ENCODE results near the gene CD8B. TPM values are rescaled to one million over a fixed set of nuclear protein-coding genes. Genes with fewer than 3 reads are reported as not detected.
"Not testable (repeated sequence)": the region's sequence is repeated elsewhere in the genome, so short reads cannot be mapped to it uniquely, and the experiment has no call there.

CD8B gene
- polyA plus RNA-seq, 1 donor, result 0.28 TPM

DNA sequence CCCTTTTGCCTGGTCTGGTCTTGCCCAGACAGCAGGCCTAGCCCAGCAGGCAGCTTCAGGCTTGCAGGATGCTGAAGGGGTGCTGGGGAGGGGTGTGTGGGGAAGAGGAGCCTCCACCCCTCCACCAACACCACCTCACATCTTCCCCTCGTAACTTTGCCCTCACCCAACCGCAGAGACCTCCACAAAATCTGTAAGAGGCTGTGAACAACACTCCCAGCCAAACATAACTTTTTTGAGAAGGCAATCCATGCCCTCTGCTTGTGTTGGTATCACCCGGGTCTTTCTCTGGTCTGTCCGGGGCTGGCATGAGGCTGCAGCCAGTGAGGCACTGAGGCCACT, 26.2 kb downstream of the CD8B start:
- not testable (repeated sequence) for DNase-seq

DNA sequence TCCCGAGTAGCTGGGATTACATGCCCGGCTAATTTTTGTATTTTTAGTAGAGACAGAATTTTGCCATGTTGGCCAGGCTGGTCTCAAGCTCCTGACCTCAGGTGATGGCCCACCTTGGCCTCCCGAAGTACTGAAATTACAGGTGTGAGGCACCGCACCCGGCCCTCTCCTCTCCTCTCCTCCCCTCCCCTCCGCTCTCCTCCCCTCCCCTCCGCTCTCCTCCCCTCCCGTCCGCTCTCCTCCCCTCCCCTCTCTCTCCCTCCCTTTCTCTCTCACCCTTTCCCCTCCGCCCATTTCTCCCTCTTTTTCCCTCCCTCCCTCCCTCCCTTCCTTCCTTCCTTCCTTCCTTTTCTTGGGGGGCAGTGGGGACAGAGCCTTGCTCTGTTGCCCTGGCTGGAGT, 28.4 kb downstream of the CD8B start:
- no peak for DNase-seq

DNA sequence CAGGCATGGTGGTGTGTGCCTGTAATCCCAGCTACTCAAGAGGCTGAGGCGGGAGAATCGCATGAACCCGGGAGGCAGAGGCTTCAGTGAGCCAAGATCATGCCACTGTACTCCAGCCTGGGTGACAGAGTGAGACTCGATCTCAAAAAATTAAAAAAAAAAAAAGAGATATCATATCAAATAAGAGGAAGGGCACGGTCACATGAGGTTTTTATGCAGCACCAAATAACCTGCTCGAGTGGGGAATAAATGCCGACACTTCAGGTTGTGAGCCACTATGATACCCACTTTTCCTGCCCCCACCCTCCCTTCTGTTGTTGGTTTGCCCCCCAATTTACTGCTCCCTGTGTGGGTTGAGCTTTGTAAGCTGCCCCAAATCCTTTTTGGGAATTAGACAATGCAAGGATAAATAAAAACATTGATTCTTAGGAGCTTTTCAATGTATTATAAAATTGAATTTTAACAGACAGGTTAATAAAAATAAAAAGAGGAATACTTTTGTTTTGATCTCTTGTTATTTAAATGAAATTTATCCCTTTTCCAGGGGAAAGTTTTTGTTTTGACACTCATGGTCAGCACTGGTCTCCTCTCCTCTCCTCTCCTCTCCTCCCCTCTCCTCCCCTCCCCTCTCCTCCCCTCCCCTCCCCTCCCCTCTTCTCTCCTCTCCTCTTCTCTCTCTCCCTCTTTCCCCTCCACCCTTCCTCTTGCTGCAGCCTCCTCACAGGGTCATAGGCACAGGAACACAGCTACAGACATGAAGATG, 29.2 kb downstream of the CD8B start:
- DNase-seq, result no peak

DNA sequence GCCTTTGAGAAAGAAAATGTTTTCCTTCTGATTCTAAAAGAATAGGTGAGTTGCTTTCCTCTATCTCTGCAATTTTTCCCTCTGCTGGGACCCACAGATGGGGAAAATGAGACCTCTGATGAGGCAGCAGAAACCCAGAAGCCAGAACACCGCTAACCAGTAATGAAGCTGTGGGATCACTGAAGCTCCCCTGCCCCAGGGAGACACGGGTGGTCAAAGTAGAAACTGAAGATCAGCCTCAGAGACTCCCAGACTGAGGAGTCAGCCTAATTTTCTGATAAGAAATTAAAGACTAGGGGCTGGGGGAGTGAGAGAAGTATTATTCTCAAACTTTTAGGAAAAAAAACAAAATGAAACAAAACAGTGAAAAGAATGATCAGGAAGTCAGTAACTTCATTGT, 30.1 kb downstream of the CD8B start:
- no peak for DNase-seq

DNA sequence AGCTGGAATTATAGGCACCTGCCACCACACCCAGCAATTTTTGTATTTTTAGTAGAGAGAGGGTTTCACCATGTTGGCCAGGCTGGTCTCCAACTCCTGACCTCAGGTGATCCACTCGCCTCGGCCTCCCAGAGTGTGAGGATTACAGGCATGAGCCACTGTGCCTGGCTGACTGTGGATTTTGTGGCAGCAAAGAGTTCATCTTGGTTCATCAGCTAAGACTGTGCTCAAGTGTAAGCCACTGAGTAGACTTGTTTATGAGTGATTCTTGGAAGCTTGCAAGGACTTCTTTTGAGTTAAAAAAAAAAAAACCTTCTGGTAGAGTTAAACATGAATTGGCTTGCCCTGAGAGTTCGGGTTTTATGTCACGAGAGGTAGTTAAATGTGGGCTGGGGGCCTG, 34.7 kb downstream of the CD8B start:
- no peak for DNase-seq

- DNase-seq, result no peak
These were observed 35.8 kb downstream of the CD8B start for GRCh38 chr2:86825693-86826381.

- DNase-seq, result no peak
These were observed 36.5 kb downstream of the CD8B start for GRCh38 chr2:86825036-86825692.

DNA sequence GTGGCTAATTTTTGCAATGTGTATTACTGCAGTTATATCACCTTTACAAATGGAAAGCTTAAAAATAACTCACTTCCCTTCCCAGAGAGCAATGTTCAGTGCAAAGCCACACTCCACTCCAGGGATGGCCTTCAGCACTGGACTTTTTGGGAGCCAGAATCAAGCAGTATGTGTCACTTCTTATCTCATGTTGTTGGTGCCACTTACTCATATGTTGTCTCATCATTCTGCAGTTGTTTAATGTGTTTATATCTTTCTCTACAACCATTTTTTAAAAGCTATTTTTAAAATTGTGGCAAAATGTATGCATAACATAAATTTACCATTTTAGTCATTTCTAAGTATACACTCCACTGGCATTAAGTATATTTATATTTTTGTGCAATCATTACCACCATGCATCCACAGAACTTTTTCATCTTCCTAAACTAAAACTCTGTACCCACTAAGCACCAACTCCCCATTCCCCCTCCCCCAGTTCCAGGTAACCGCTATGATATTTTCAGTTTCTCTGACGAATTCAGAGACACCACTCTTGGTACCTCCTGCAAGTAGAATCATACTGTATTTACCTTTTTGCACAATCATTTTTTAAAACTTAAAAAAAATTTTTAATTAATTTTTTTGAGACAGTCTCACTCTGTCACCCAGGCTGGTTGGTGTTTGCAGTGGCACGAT, 38.9 kb downstream of the CD8B start:
- DNase-seq, result no peak

- DNase-seq, result no peak
These were observed 39.8 kb downstream of the CD8B start for GRCh38 chr2:86821842-86822241.

- no peak for DNase-seq
These were observed 40.4 kb downstream of the CD8B start for GRCh38 chr2:86821306-86821705.

DNA sequence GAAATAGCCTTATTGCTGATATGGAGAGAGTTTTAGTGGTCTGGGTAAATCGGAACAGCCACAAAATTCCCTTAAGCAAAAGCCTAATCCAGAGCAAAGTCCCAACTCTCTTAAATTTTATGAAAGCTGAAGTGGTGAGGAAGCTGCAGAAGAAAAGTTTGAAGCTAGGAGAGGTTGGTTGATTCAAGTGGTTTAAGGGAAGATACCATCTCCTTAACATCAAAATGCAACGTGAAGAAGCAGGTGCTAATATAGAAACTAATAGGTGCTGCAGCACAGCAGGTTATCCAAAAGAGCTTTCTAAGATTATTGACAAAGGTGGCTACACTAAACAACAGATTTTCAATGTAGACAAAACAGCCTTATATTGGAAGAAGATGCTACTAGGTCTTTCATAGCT, 42.7 kb downstream of the CD8B start:
- no peak for DNase-seq

- no peak for DNase-seq
These were observed 43.4 kb downstream of the CD8B start for GRCh38 chr2:86818114-86818801.

GRCh38 chr2:86815611-86816010, 46.1 kb downstream of the CD8B start:
- no peak for DNase-seq

DNA sequence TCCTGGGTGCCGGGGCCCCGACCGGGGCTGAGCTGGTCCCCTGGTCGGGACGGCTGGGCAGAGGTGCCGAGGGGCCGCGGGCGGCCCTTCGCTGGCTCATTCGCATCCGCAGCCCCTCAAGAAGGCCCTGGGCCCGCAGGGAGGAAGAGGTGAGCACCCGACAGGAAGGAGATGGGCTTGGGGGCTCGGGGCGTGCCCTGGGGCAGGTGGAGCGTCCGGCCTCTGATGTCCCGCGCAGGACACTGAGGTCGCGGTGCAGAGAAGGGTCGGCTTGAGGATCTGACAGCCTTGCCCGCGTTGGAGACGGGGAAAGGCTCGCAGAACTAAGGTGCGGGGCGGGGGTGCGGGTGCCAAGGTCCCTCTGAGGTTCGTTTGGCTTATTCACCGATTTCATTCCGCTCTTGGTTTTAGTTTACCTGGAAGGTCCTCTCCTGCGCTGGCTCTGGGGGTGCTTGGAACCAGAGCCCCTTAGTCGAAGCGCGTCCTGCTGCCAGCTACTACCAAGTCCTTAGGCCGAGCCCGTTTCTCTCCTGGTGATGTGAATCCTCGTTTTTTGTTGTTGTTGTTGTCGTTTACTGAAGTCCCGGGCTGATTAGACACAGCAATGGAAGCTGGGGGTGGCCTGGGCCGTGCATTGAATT, 52.1 kb downstream of the CD8B start:
- no peak for DNase-seq

GRCh38 chr2:86808315-86809161, 53.1 kb downstream of the CD8B start:
- DNase-seq, result peak; percentile 85

DNA sequence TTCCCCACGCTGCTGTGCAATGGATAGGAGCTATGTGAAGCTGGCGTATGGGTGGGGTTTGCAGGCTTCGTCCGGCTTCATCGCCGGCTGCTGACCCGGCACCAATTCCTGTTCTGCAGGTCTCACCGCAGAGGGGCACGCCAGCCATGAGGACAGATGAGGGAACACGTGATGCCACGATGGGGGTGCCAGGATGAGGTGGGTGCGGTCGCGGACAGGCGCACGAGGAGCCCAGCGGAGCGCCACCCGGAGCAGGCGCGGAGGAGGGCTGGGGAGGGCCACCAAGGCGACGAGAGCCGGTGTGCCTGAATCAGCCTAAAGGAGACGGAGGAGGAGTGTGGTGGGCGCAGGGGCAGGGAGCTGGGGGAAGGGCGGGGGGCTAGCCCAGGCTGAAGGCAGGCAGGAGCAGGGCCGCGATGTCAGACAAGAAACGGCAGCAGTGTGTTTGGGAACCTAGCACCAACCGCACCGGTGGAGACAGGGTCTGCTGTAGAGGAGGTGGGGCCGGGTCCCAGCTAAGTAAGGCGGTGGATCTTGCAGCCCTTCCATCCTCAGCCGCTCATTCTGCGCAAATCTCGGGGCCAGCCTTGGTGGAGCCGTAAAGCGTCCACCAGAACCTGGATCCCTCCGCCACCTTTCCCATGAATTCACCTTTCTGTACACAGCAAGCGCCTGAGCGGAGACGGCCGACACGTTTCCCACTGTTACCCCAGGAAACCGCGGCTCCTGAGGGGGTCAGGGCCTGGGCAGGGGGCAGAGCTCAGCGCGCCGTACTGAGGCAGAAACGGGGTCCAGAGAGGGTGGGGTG, 54.0 kb downstream of the CD8B start:
- DNase-seq, result no peak

GRCh38 chr2:86807133-86807467, 54.6 kb downstream of the CD8B start:
- no peak for DNase-seq

DNA sequence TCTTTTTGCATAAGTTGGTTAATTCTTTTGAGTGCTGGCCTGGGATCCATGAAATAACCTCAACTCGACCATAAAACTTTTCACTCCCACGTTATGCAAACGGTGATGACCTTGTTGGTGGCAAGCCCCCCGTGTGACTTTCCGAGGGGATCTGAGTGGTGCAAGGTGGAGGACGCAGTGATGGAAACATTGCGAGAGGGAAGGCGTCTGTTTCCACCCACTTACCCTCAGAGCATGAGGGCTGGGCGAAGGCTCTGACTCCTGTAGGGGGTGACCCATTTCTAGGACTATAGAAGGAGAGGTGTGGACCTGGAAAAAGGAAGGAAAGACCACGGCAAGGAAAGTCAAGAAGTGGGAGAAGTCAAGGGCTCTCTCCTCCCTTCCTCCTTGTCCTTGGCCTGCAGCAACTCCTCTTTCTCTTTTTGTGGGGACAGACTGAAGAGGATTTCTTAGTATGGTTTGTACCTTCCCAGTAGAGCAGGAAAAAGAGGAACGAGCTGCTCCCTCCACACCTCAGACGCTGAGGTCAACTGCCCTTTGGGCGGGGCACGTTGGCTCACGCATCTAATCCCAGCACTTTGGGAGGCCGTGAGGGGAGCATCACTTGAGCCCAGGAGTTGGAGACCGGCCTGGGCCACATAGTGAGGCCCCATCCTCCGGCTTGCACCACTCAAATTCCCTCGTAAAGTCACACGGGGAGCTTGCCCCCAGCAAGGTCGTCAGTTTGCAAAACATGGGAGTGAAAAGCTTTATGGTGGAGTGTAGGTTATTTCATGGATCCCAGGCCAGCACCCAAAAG, 55.4 kb downstream of the CD8B start:
- no peak for DNase-seq

GRCh38 chr2:86800856-86801567, 60.7 kb downstream of the CD8B start:
- DNase-seq, result no peak

Measured in hindlimb muscle (tissue), 1 donor.